ENCODE results near the gene TSTD2.

TSTD2 gene

GRCh38 chr9:97570899-97571298, 62.3 kb downstream of the TSTD2 start:
- Histone ChIP-seq H3K9ac (ENCODE audit: low read depth, low read length) (no peak overlapping the region), H3K36me3 (ENCODE audit: insufficient read depth, low read length) (no peaks in the 10 kb centered on the region), H3K9me3 (ENCODE audit: control insufficient read depth, insufficient read depth, low read length) (no peaks in the 10 kb centered on the region), H3K4me1 (ENCODE audit: insufficient read depth, low read length) (no peaks in the 10 kb centered on the region)

DNA sequence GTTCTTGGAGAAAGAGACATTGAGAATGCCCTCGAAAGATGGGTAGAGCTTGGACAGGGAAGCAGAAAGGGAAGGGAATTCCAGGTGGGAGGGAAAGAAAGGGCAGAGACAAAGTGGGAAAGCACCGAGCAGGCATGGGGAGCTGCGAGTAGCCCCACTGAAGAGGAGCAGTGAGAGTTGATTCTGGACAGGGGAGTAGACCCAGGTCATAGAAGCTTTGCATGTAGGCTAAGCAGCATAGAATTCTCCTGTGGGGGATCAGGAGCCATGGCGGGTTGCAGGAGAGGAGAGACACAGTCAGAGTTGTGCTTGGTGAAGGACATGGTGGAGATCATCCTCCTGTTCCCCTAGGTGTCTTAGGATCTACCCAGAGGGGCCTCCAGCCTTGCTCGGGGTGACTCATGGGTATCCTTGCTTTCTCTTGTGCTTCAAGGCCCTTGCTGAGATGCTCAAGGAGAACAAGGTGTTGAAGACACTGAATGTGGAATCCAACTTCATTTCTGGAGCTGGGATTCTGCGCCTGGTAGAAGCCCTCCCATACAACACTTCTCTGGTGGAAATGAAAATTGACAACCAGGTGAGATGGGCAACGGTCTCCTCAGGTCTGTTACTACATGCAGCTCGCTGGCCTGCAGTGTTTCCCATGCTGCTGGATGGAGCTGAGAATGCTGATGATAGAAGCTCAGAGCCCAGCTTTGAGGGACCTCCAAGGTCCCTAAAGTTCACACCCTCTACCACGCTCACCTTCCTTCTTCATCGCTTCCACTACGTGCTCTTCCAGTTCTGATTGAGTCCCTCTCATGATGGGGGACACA, 64.5 kb downstream of the TSTD2 start:
- Histone ChIP-seq H3K4me1 (ENCODE audit: insufficient read depth, low read length) (no peaks in the 10 kb centered on the region), H3K9me3 (ENCODE audit: control insufficient read depth, insufficient read depth, low read length) (no peaks in the 10 kb centered on the region), H3K9ac (ENCODE audit: low read depth, low read length) (no peak overlapping the region), H3K36me3 (ENCODE audit: insufficient read depth, low read length) (no peaks in the 10 kb centered on the region)

DNA sequence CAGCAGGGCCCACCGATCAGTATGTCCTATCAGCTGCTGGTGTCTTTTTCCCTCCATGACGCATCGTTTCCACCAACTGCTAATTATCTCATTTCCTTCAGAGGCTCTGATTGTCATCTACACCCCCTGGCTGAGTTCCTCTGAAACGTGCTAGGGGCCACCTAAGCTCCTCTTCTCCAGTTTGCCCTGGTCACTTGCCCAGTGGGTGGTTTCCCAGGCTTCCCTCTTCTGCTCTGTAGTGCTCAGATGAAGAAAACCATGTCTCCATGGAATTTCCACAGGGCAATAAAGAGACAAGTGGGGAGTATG, 65.3 kb downstream of the TSTD2 start:
- Histone ChIP-seq H3K4me1 (ENCODE audit: insufficient read depth, low read length) (no peaks in the 10 kb centered on the region), H3K9me3 (ENCODE audit: control insufficient read depth, insufficient read depth, low read length) (no peaks in the 10 kb centered on the region), H3K9ac (ENCODE audit: low read depth, low read length) (no peak overlapping the region), H3K36me3 (ENCODE audit: insufficient read depth, low read length) (no peaks in the 10 kb centered on the region)

DNA sequence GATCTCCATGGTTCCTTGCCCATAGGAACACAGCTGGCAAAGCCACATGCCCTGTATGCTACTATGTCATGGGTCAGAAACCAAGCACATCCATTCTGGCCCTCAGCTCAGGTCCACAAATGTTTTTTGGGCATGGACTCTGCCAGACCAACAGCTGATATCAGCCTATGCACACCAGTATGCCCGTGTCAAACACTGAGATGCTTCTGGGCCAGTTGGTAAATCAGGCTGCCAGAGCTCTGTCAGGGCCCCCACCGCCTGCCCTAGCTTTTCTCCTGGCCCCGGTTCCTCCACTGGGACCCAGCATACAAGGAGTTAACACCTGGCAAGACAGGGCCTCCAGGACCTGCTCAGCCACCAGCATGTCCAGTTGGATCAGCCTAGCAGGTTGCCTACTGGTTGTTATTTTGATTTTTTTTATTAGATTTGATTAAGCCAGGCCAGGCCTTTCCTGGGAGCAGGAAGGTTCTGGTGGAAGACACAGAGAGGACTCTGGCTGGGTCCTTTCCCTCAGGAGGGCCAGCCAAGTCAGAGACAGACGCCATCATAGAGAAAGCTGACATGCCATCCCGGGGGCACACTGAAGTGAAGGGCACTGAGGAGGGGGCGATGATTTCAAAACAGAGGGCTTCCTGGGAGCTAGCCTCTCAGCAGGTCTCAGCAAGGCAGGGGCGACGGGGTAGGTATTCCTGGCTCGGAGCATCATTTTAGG, 65.8 kb downstream of the TSTD2 start:
- Histone ChIP-seq H3K36me3 (ENCODE audit: insufficient read depth, low read length) (no peaks in the 10 kb centered on the region), H3K4me1 (ENCODE audit: insufficient read depth, low read length) (no peaks in the 10 kb centered on the region), H3K9me3 (ENCODE audit: control insufficient read depth, insufficient read depth, low read length) (no peaks in the 10 kb centered on the region), H3K9ac (ENCODE audit: low read depth, low read length) (no peak overlapping the region)

- no peaks in the 10 kb centered on the region for H3K4me1 ChIP-seq (ENCODE audit: insufficient read depth, low read length)
Measured at GRCh38 chr9:97565262-97565661, 67.9 kb downstream of the TSTD2 start.

GRCh38 chr9:97564291-97565175, 68.6 kb downstream of the TSTD2 start:
- Histone ChIP-seq H3K36me3 (ENCODE audit: insufficient read depth, low read length) (no peaks in the 10 kb centered on the region), H3K4me1 (ENCODE audit: insufficient read depth, low read length) (no peaks in the 10 kb centered on the region), H3K9me3 (ENCODE audit: control insufficient read depth, insufficient read depth, low read length) (no peaks in the 10 kb centered on the region), H3K9ac (ENCODE audit: low read depth, low read length) (no peak overlapping the region)

More at GRCh38 chr9:97565262-97565661, 67.9 kb downstream of the TSTD2 start:
- Histone ChIP-seq H3K9ac (ENCODE audit: low read depth, low read length) (no peak overlapping the region), H3K9me3 (ENCODE audit: control insufficient read depth, insufficient read depth, low read length) (no peaks in the 10 kb centered on the region), H3K36me3 (ENCODE audit: insufficient read depth, low read length) (no peaks in the 10 kb centered on the region)

- Histone ChIP-seq H3K9ac (ENCODE audit: low read depth, low read length) (no peak overlapping the region), H3K9me3 (ENCODE audit: control insufficient read depth, insufficient read depth, low read length) (no peaks in the 10 kb centered on the region), H3K4me1 (ENCODE audit: insufficient read depth, low read length) (no peaks in the 10 kb centered on the region), H3K36me3 (ENCODE audit: insufficient read depth, low read length) (no peaks in the 10 kb centered on the region)
Measured at GRCh38 chr9:97563458-97564135, 69.6 kb downstream of the TSTD2 start.

GRCh38 chr9:97562542-97562941, 70.6 kb downstream of the TSTD2 start:
- Histone ChIP-seq H3K9me3 (ENCODE audit: control insufficient read depth, insufficient read depth, low read length) (no peaks in the 10 kb centered on the region), H3K36me3 (ENCODE audit: insufficient read depth, low read length) (no peaks in the 10 kb centered on the region), H3K9ac (ENCODE audit: low read depth, low read length) (no peak overlapping the region), H3K4me1 (ENCODE audit: insufficient read depth, low read length) (no peaks in the 10 kb centered on the region)

DNA sequence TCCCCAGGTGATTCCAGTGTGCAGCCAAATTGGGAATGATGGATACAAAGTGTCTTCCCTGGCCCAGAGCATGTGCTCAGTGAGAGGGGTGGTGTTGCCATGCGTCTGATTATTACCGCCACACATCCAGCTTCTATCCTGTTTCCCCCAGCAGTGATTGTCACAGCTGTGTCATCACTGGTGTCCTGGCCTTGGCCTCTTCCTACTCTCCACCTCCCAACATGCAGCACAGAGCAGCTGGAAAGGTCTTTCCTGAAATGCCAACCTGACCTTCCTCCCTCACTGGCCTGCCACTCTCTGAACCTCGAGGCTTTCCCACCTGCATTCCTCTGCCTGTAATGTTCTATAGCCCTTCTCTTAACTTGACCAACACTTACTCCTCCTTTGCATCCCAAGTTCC, 71.7 kb downstream of the TSTD2 start:
- no peaks in the 10 kb centered on the region for H3K4me1 ChIP-seq (ENCODE audit: insufficient read depth, low read length)
- no peaks in the 10 kb centered on the region for H3K36me3 ChIP-seq (ENCODE audit: insufficient read depth, low read length)
- no peak overlapping the region for H3K9ac ChIP-seq (ENCODE audit: low read depth, low read length)
- no peaks in the 10 kb centered on the region for H3K9me3 ChIP-seq (ENCODE audit: control insufficient read depth, insufficient read depth, low read length)

DNA sequence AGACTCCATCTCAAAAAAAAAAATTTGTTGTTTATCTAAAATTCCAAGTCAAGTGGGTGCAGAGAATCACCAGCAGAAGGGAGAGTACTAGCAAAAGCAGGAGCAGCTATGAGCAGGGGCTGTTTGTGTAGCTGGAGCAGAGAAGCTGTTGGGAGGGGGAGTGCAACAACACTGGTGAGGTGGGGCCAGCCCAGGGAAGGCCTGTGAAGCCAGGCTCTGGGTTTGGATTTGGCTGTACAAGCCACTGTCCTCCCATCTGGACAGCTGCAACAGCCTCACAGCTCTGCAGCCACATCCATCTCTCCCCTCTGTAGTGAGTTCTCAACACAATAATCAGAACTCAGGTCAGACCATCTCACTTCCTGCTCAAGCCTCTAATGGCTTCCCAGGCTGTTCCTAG, 72.3 kb downstream of the TSTD2 start:
- no peaks in the 10 kb centered on the region for H3K36me3 ChIP-seq (ENCODE audit: insufficient read depth, low read length)
- H3K9ac ChIP-seq (ENCODE audit: low read depth, low read length): no peak overlapping the region
- H3K4me1 ChIP-seq (ENCODE audit: insufficient read depth, low read length): no peaks in the 10 kb centered on the region
- no peaks in the 10 kb centered on the region for H3K9me3 ChIP-seq (ENCODE audit: control insufficient read depth, insufficient read depth, low read length)

DNA sequence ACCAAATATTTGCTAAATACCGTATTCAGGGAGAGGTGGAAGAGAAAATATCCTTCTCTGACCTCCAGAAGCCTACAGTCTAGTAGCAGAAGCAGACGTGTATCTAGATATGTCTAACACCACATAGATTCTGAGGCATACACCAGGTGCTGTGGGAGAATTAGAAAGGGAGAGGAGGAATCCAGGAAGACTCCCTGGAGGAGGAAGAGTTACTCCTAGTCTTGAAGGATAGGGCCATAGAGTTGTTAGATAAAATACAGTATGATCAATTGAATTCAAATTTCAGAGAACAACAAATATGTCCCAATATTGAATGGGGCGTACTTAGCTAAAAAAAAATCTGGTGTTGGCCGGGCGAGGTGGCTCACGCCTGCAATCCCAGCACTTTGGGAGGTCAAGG, 73.0 kb downstream of the TSTD2 start:
- H3K36me3 ChIP-seq (ENCODE audit: insufficient read depth, low read length): no peaks in the 10 kb centered on the region

GRCh38 chr9:97559111-97559514, 74.1 kb downstream of the TSTD2 start:
- no peak overlapping the region for H3K9ac ChIP-seq (ENCODE audit: low read depth, low read length)
- no peaks in the 10 kb centered on the region for H3K9me3 ChIP-seq (ENCODE audit: control insufficient read depth, insufficient read depth, low read length)
- no peaks in the 10 kb centered on the region for H3K36me3 ChIP-seq (ENCODE audit: insufficient read depth, low read length)
- H3K4me1 ChIP-seq (ENCODE audit: insufficient read depth, low read length): no peaks in the 10 kb centered on the region

More for the DNA sequence above, 73.0 kb downstream of the TSTD2 start:
- no peak overlapping the region for H3K9ac ChIP-seq (ENCODE audit: low read depth, low read length)
- no peaks in the 10 kb centered on the region for H3K4me1 ChIP-seq (ENCODE audit: insufficient read depth, low read length)
- no peaks in the 10 kb centered on the region for H3K9me3 ChIP-seq (ENCODE audit: control insufficient read depth, insufficient read depth, low read length)

- Histone ChIP-seq H3K4me1 (ENCODE audit: insufficient read depth, low read length) (no peaks in the 10 kb centered on the region), H3K36me3 (ENCODE audit: insufficient read depth, low read length) (no peaks in the 10 kb centered on the region), H3K9ac (ENCODE audit: low read depth, low read length) (no peak overlapping the region), H3K9me3 (ENCODE audit: control insufficient read depth, insufficient read depth, low read length) (no peaks in the 10 kb centered on the region)
Measured at GRCh38 chr9:97558701-97559101, 74.5 kb downstream of the TSTD2 start.

DNA sequence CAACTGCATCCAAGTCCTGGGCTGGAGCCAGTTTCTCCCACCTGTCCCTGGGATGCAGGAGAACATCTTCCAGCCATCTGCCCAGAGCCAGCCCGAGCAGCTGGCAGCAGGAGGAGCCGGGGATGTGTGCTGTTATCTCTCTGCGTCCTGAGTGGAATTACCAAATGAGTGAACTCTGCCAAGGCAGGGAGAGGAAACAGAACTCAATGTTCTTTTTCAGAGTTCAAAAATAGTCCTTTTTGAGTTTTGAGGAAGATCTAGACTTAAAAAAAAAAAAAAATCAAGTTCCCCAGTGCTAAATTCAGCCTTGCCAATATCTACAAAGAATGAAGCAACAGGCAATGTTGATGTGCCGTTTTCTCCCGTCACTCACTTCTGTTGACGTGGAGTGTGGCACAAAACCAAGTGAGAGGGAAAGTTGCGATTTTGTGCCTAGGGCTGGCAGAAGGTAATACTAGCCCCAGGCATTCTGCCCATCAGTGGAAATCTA, 75.5 kb downstream of the TSTD2 start:
- H3K9me3 ChIP-seq (ENCODE audit: control insufficient read depth, insufficient read depth, low read length): no peaks in the 10 kb centered on the region
- no peaks in the 10 kb centered on the region for H3K4me1 ChIP-seq (ENCODE audit: insufficient read depth, low read length)
- no peaks in the 10 kb centered on the region for H3K36me3 ChIP-seq (ENCODE audit: insufficient read depth, low read length)
- H3K9ac ChIP-seq (ENCODE audit: low read depth, low read length): no peak overlapping the region
